K562 treated with DMSO at 1 percent for 24 hours (cell line): ENCODE results near the gene FOXE3. TPM values are rescaled to one million over a fixed set of nuclear protein-coding genes. Genes with fewer than 3 reads are reported as not detected.

ENCODE experiments used
- total RNA-seq: library from RNA; unstranded; fragments of 300-600 nt; gene quantifications from 2 replicates; pipeline ENCODE4 v1.2.3, GENCODE V29; 2022; ENCODE audit warnings: low read depth; ENCODE audit not compliant: insufficient read depth

Gene FOXE3
- 0.35 TPM in 1 of 2 replicates, not detected in the other for total RNA-seq

GRCh38 chr1:47415728-47416318, at the start of gene FOXE3:
Gene FOXE3, plus strand, starts transcription at chr1:47416285. Its CDS starts 31 bp downstream, at chr1:47416316.

DNA sequence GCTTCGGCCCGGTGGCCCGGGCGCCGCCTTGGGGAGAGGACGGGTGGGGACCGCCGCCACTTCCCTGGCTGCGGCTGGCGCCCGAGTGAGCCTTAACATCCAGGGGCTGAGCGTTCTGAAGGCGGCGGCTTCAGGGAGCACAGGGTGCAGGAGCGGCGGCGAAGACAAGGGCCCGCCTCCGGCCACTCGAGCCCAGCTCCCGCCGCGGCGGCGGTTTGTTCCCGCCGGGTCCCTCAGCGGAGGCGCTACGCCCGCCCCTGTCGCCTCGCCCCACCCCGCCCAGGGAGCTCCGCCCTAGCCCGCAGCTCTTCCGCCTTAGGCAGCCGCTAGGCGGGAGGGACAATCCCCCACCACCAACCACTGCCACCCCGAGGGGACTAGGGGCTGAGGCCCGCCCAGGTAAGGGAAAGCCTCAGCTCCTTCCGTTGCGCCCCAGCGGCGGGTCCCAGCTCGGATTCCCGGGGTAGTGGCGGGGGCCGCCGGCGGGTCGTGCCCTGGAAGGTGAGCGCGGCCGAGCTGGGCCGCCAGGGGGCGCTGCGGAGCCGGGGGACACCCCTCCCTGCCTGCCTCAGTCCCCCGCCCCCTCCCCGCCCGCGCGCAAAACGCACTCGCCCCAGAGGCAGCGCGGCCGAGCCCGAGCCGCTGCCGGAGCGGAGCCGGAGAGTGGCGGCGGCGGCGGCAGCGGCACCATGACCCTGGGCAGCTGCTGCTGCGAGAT, 21.5 kb downstream of the FOXE3 start, which contains the start of gene FOXD2:
Gene FOXD2 (plus strand): TSS at position 598 of the 718 bp plus-strand sequence. CDS start 92 bp downstream, at position 690.

Other genes starting within 250 kb of the FOXE3 start
- gene PDZK1IP1, start 226.2 kb upstream of the FOXE3 start, total RNA-seq, result 4.1 and 5.7 TPM in 2 replicates
- 39.2 and 49.0 TPM in 2 replicates for gene TAL1, start 184.1 kb upstream of the FOXE3 start, total RNA-seq
- gene STIL, start 102.1 kb upstream of the FOXE3 start, total RNA-seq, result 23.9 and 25.1 TPM in 2 replicates
- gene CMPK1, start 82.5 kb upstream of the FOXE3 start, total RNA-seq, result 60.5 and 69.2 TPM in 2 replicates
- gene FOXD2, start 21.8 kb downstream of the FOXE3 start, total RNA-seq, result 3.4 and 3.7 TPM in 2 replicates